HepG2 (cell line): ENCODE data around the gene ADAMTS4. TPM values are rescaled to one million over a fixed set of nuclear protein-coding genes. Genes with fewer than 3 reads are reported as not detected.

Experiments
- CREM ChIP-seq, 2 experiments: sonication (generic) in 1 of 2; formaldehyde crosslinking in 1 of 2; IDR thresholded peaks; 2 replicates each; pipeline versions ENCODE4 v1.4.0 to v1.6.1; 2016 to 2020; ENCODE audit warnings: antibody characterized with exemption in 1 of 2, mild to moderate bottlenecking in 1 of 2, missing genetic modification reagents in 1 of 2
- EP300 ChIP-seq, 3 experiments: sonication (generic) in 1 of 3; formaldehyde crosslinking in 1 of 3; IDR thresholded peaks; 2 replicates each; pipeline versions ENCODE4 v1.5.1 to v1.6.1; 2011 to 2020; ENCODE audit warnings: low read depth in 2 of 3, low read length in 2 of 3, borderline replicate concordance in 1 of 3, improper control_type of control experiment in 1 of 3, mild to moderate bottlenecking in 1 of 3, missing genetic modification reagents in 1 of 3, moderate library complexity in 1 of 3
- HOXA9 ChIP-seq: sonication (generic); formaldehyde crosslinking; IDR thresholded peaks from 2 replicates; pipeline ENCODE4 v1.8.1; 2022; ENCODE audit warnings: missing genetic modification reagents, mild to moderate bottlenecking, moderate library complexity, borderline replicate concordance
- JARID2 ChIP-seq: sonication (generic); formaldehyde crosslinking; IDR thresholded peaks from 2 replicates; pipeline ENCODE4 v1.8.1; 2023; ENCODE audit warnings: missing genetic modification reagents, inconsistent platforms; ENCODE audit not compliant: insufficient replicate concordance
- KDM6A ChIP-seq: IDR thresholded peaks from 2 replicates; pipeline ENCODE4 v1.6.1; 2016; ENCODE audit warnings: low read depth
- MIXL1 ChIP-seq: IDR thresholded peaks from 2 replicates; pipeline ENCODE4 v1.6.1; 2016
- MYC ChIP-seq: sonication (generic); formaldehyde crosslinking; IDR thresholded peaks from 2 replicates; pipeline ENCODE4 v1.9.0; 2021; ENCODE audit warnings: missing genetic modification reagents, borderline replicate concordance
- PHF8 ChIP-seq: sonication (generic); formaldehyde crosslinking; IDR thresholded peaks from 2 replicates; pipeline ENCODE4 v1.5.0; 2020; ENCODE audit warnings: missing genetic modification reagents
- POLR2A ChIP-seq, 2 experiments: IDR thresholded peaks; 2 replicates each; pipeline ENCODE4 v1.6.1; 2011; ENCODE audit warnings: low read depth in 2 of 2, low read length in 2 of 2, mild to moderate bottlenecking in 1 of 2, moderate library complexity in 1 of 2; ENCODE audit not compliant: insufficient read depth in 1 of 2
- SCMH1 ChIP-seq: sonication (generic); formaldehyde crosslinking; IDR thresholded peaks from 2 replicates; pipeline ENCODE4 v1.9.0; 2021; ENCODE audit warnings: missing genetic modification reagents, mild to moderate bottlenecking, borderline replicate concordance
- TAF1 ChIP-seq: sonication (generic); formaldehyde crosslinking; IDR thresholded peaks from 2 replicates; pipeline ENCODE4 v1.4.0; 2020; ENCODE audit warnings: missing genetic modification reagents
- TEAD2 ChIP-seq: sonication (generic); formaldehyde crosslinking; IDR thresholded peaks from 2 replicates; pipeline ENCODE4 v1.9.0; 2021; ENCODE audit warnings: missing genetic modification reagents
- TP53 ChIP-seq: sonication (generic); formaldehyde crosslinking; conservative IDR thresholded peaks from 2 replicates; pipeline ENCODE4 v1.4.0; 2020; ENCODE audit warnings: missing genetic modification reagents
- ZBTB7A ChIP-seq: sonication (generic); formaldehyde crosslinking; IDR thresholded peaks from 2 replicates; pipeline ENCODE4 v1.8.0; 2022; ENCODE audit warnings: mild to moderate bottlenecking, missing genetic modification reagents
- ZFP36L1 ChIP-seq: sonication (generic); formaldehyde crosslinking; IDR thresholded peaks from 2 replicates; pipeline ENCODE4 v1.8.0; 2022; ENCODE audit warnings: mild to moderate bottlenecking, missing genetic modification reagents, moderate library complexity
- ZKSCAN8 ChIP-seq: IDR thresholded peaks from 2 replicates; pipeline ENCODE4 v1.6.1; 2016; ENCODE audit warnings: borderline replicate concordance, missing genetic modification reagents, missing compliant biosample characterization
- ZMYM4 ChIP-seq: sonication (generic); formaldehyde crosslinking; IDR thresholded peaks from 2 replicates; pipeline ENCODE4 v1.8.1; 2023; ENCODE audit warnings: mild to moderate bottlenecking, missing genetic modification reagents
- ZNF546 ChIP-seq: sonication (generic); formaldehyde crosslinking; conservative IDR thresholded peaks from 2 replicates; pipeline ENCODE4 v1.8.1; 2023; ENCODE audit warnings: mild to moderate bottlenecking, missing genetic modification reagents
- ZNF879 ChIP-seq: sonication (generic); formaldehyde crosslinking; IDR thresholded peaks from 2 replicates; pipeline ENCODE4 v1.8.1; 2023; ENCODE audit warnings: missing genetic modification reagents
- ZSCAN25 ChIP-seq: sonication (generic); formaldehyde crosslinking; IDR thresholded peaks from 2 replicates; pipeline ENCODE4 v1.8.0; 2022; ENCODE audit warnings: mild to moderate bottlenecking, missing genetic modification reagents
- polyA plus RNA-seq, 8 experiments: library from polyadenylated mRNA; depleted of rRNA in 3 of 8; stranded (reverse) in 7 of 8; unstranded in 1 of 8; fragments of >200 nt; fragmentation: Illumina TruSeq in 4 of 8; extraction: Trizol in 4 of 8; gene quantifications; 2 replicates each; pipeline versions ENCODE4 v1.2.1 to v1.2.3, GENCODE V29; 2011 to 2016; ENCODE audit warnings: low read depth in 4 of 8, missing spikeins in 1 of 8, mixed read lengths in 1 of 8; ENCODE audit not compliant: insufficient read depth in 1 of 8
- total RNA-seq, 5 experiments: library from RNA; depleted of rRNA; stranded (reverse); fragments of >200 nt; fragmentation: Illumina TruSeq; extraction: Trizol; gene quantifications; 2 replicates each; pipeline ENCODE4 v1.2.3, GENCODE V29; 2016; ENCODE audit warnings: low read depth in 1 of 5
- TF ChIP-seq, protein P1 (sequence below): sonication (generic); formaldehyde crosslinking; IDR thresholded peaks from 2 replicates; pipeline ENCODE4 v1.8.1; 2023; ENCODE audit warnings: mild to moderate bottlenecking, missing genetic modification reagents, borderline replicate concordance
- TF ChIP-seq, protein P2 (sequence below): IDR thresholded peaks from 2 replicates; pipeline ENCODE4 v1.6.1; 2016; ENCODE audit warnings: low read depth
- TF ChIP-seq, protein P3 (sequence below): sonication (generic); formaldehyde crosslinking; IDR thresholded peaks from 2 replicates; pipeline ENCODE4 v1.4.0; 2020; ENCODE audit warnings: missing genetic modification reagents
- TF ChIP-seq, protein P4 (sequence below): sonication (generic); formaldehyde crosslinking; IDR thresholded peaks from 2 replicates; pipeline ENCODE4 v1.5.1; 2020; ENCODE audit warnings: missing genetic modification reagents, mild to moderate bottlenecking, borderline replicate concordance
- TF ChIP-seq, protein P5 (sequence below): sonication (generic); formaldehyde crosslinking; IDR thresholded peaks from 2 replicates; pipeline ENCODE4 v1.4.0; 2020; ENCODE audit warnings: missing genetic modification reagents, mild to moderate bottlenecking, borderline replicate concordance

The ADAMTS4 gene
- total and polyA plus RNA-seq, 2 of the 13 experiments (the other 11 are each of a cell fraction or from before 2014, with no cell fraction given), result 0.51 to 1.7 TPM

DNA sequence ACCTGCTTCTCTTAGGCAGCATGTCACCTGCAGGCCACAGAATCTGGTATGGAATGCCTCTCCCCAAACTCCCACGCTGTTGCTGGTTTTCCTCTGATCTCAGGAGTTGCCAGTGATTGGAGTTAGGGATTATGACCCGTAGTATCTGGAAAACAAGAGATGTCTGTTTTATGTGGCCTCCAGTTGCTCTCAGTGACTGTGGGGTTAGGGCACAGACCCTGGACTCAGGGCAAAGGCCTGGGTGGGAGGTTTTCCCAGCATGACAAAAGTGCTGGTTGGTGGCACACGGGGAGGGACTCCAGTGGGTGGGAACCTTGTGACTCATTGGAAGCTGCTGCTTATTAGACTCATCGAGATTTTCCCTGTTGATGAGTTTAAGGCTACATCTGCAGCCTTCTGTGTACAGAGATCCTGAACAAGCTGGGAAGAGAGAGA, 39.2 kb upstream of the ADAMTS4 start, which contains the start of gene NR1I3 (continued):
- TF ChIP-seq, protein P1, sequence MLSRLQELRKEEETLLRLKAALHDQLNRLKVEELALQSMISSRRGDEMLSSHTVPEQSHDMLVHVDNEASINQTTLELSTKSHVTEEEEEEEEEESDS, result no peak
- TF ChIP-seq, protein P2, sequence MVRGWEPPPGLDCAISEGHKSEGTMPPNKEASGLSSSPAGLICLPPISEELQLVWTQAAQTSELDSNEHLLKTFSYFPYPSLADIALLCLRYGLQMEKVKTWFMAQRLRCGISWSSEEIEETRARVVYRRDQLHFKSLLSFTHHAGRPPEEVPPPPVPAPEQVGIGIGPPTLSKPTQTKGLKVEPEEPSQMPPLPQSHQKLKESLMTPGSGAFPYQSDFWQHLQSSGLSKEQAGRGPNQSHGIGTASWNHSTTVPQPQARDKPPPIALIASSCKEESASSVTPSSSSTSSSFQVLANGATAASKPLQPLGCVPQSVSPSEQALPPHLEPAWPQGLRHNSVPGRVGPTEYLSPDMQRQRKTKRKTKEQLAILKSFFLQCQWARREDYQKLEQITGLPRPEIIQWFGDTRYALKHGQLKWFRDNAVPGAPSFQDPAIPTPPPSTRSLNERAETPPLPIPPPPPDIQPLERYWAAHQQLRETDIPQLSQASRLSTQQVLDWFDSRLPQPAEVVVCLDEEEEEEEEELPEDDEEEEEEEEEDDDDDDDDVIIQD, result no peak
- TF ChIP-seq PHF8 (CRISPR knock-in tag) (no peak), SCMH1 (CRISPR knock-in tag) (no peak), MIXL1 (CRISPR knock-in tag) (no peak; the same call in 1 of the 2 replicates), TEAD2 (CRISPR knock-in tag) (no peak), CREM (IDR thresholded peaks at IDR 0.05) (peak; percentile 66), CREM (CRISPR knock-in tag; IDR thresholded peaks at IDR 0.05) (no peak), TP53 (CRISPR knock-in tag) (no peak), ZNF546 (no peak), POLR2A (IDR thresholded peaks at IDR 0.05; ENCODE audit: insufficient read depth in 1 of 2, low read depth in 2 of 2, low read length in 2 of 2) (no peak), ZMYM4 (CRISPR knock-in tag) (peak; percentile 69), EP300 (IDR thresholded peaks at IDR 0.05; ENCODE audit: low read depth in 2 of 2, low read length in 2 of 2) (peak; percentile 44 to 81; a peak in 3 of 4 replicates), EP300 (CRISPR knock-in tag; IDR thresholded peaks at IDR 0.05; ENCODE audit: borderline replicate concordance) (no peak), ZSCAN25 (no peak), ZBTB7A (no peak), ZKSCAN8 (CRISPR knock-in tag) (no peak), KDM6A (CRISPR knock-in tag) (peak; percentile 59; the same call in 1 of the 2 replicates), HOXA9 (CRISPR knock-in tag) (no peak), JARID2 (CRISPR knock-in tag) (no peak), ZFP36L1 (CRISPR knock-in tag) (no peak), TAF1 (CRISPR knock-in tag) (no peak), MYC (CRISPR knock-in tag) (no peak), ZNF879 (no peak)
- TF ChIP-seq, protein P3, sequence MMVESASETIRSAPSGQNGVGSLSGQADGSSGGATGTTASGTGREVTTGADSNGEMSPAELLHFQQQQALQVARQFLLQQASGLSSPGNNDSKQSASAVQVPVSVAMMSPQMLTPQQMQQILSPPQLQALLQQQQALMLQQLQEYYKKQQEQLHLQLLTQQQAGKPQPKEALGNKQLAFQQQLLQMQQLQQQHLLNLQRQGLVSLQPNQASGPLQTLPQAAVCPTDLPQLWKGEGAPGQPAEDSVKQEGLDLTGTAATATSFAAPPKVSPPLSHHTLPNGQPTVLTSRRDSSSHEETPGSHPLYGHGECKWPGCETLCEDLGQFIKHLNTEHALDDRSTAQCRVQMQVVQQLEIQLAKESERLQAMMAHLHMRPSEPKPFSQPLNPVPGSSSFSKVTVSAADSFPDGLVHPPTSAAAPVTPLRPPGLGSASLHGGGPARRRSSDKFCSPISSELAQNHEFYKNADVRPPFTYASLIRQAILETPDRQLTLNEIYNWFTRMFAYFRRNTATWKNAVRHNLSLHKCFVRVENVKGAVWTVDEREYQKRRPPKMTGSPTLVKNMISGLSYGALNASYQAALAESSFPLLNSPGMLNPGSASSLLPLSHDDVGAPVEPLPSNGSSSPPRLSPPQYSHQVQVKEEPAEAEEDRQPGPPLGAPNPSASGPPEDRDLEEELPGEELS, result no peak
- TF ChIP-seq, protein P4, sequence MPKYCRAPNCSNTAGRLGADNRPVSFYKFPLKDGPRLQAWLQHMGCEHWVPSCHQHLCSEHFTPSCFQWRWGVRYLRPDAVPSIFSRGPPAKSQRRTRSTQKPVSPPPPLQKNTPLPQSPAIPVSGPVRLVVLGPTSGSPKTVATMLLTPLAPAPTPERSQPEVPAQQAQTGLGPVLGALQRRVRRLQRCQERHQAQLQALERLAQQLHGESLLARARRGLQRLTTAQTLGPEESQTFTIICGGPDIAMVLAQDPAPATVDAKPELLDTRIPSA (CRISPR knock-in tag), result no peak
- TF ChIP-seq, protein P5, sequence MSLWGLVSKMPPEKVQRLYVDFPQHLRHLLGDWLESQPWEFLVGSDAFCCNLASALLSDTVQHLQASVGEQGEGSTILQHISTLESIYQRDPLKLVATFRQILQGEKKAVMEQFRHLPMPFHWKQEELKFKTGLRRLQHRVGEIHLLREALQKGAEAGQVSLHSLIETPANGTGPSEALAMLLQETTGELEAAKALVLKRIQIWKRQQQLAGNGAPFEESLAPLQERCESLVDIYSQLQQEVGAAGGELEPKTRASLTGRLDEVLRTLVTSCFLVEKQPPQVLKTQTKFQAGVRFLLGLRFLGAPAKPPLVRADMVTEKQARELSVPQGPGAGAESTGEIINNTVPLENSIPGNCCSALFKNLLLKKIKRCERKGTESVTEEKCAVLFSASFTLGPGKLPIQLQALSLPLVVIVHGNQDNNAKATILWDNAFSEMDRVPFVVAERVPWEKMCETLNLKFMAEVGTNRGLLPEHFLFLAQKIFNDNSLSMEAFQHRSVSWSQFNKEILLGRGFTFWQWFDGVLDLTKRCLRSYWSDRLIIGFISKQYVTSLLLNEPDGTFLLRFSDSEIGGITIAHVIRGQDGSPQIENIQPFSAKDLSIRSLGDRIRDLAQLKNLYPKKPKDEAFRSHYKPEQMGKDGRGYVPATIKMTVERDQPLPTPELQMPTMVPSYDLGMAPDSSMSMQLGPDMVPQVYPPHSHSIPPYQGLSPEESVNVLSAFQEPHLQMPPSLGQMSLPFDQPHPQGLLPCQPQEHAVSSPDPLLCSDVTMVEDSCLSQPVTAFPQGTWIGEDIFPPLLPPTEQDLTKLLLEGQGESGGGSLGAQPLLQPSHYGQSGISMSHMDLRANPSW, result no peak
